ENCODE measurements around the gene HRAS.
A peak's percentile ranks its signal among the peaks of the same experiment; 100 is the strongest.

Gene HRAS

GRCh38 chr11:507727-508515 is 27.5 kb downstream of the HRAS start:
- DNase-seq (ENCODE audit: low spot score): no peak

- peak; percentile 97 for DNase-seq (ENCODE audit: low spot score)
Observed at GRCh38 chr11:506995-507726, 28.2 kb downstream of the HRAS start, which contains the start of gene RNH1. Gene RNH1 (minus strand): TSS chr11:507242. CDS start chr11:502162, 5,080 bp downstream.

- DNase-seq (ENCODE audit: low spot score): peak; percentile 96
Observed at GRCh38 chr11:506238-506994, 29.0 kb downstream of the HRAS start.

- DNase-seq (ENCODE audit: low spot score): no peak
Observed at GRCh38 chr11:504994-505344, 30.4 kb downstream of the HRAS start.

GRCh38 chr11:504053-504993 is 31.1 kb downstream of the HRAS start:
- no peak for DNase-seq (ENCODE audit: low spot score)

GRCh38 chr11:503179-503981 is 32.0 kb downstream of the HRAS start:
- DNase-seq (ENCODE audit: low spot score): no peak

- no peak for DNase-seq (ENCODE audit: low spot score)
Observed at GRCh38 chr11:502288-503178, 32.8 kb downstream of the HRAS start.

- DNase-seq (ENCODE audit: low spot score): no peak
Observed at GRCh38 chr11:501683-502287, 33.6 kb downstream of the HRAS start.

GRCh38 chr11:501001-501682 is 34.2 kb downstream of the HRAS start:
- DNase-seq (ENCODE audit: low spot score): no peak

- DNase-seq (ENCODE audit: low spot score): no peak
Observed at GRCh38 chr11:499201-500076, 35.9 kb downstream of the HRAS start.

- DNase-seq (ENCODE audit: low spot score): no peak
Observed at GRCh38 chr11:498297-499181, 36.8 kb downstream of the HRAS start.

- no peak for DNase-seq (ENCODE audit: low spot score)
Observed at GRCh38 chr11:497565-498296, 37.6 kb downstream of the HRAS start.

- no peak for DNase-seq (ENCODE audit: low spot score)
Observed at GRCh38 chr11:496834-497564, 38.4 kb downstream of the HRAS start.

GRCh38 chr11:495537-495931 is 39.8 kb downstream of the HRAS start:
- no peak for DNase-seq (ENCODE audit: low spot score)

All from COLO829 (cell line).